ENCODE data around the gene CD226. TPM values are rescaled to one million over a fixed set of nuclear protein-coding genes. Genes with fewer than 3 reads are reported as not detected.
"Not testable (repeated sequence)": the region's sequence is repeated elsewhere in the genome, so short reads cannot be mapped to it uniquely, and the experiment has no call there.

CD226 gene
- total RNA-seq, 1 donor from 2014 or later, result not detected

DNA sequence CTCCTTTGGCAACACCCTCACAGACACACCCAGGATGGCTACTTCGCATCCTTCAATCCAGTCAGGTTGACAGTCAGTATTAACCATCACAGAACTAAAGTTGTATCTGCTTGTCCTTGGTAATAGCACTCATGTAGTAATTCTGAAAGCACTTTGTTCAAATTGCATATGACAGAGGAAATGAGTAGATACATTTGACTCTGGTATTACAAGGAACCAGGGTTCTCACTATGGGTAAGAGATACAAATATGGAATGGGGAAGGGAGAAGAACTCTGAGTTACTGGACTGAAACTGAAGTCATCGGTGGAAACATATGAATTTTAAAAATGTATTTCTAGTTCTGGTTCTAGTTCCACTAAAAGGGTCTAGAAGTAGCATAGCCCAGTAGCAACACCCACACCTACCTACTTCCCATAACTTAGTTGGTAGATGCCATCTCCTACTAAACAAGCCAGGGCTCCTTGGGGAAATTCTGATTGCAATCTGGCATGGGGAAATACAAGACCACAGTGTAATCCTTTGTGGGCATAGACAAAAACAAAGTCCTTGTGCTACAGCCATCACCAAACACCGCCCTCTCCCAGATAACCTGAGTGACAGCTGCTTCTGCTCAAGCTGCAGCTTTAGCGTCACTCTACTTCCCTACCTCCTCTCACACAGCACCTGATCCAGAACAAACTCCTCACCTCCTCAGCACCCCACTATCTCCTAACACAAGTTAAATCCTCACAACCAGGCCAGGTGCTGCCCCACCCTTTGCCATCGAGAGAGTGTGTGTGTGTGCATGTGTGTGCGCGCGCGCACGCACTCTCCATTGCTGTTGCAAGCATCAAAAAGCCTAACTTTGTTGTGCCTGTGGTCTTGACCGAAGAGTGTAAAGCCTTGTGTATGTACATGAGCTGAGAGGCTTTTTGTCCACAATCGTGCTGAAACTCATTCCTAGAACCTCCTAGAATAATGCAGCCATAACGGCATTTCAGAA is 31.4 kb upstream of the CD226 start:
- no peak for DNase-seq (ENCODE audit: low read depth)
- Histone ChIP-seq H3K4me3 (ENCODE audit: low read depth, low read length) (no peak overlapping the region), H3K36me3 (ENCODE audit: control insufficient read depth, insufficient read depth, low read length) (no peaks in the 10 kb centered on the region), H3K27me3 (ENCODE audit: control insufficient read depth, insufficient read depth, low read length) (no peaks in the 10 kb centered on the region)
- TF ChIP-seq, protein P1, sequence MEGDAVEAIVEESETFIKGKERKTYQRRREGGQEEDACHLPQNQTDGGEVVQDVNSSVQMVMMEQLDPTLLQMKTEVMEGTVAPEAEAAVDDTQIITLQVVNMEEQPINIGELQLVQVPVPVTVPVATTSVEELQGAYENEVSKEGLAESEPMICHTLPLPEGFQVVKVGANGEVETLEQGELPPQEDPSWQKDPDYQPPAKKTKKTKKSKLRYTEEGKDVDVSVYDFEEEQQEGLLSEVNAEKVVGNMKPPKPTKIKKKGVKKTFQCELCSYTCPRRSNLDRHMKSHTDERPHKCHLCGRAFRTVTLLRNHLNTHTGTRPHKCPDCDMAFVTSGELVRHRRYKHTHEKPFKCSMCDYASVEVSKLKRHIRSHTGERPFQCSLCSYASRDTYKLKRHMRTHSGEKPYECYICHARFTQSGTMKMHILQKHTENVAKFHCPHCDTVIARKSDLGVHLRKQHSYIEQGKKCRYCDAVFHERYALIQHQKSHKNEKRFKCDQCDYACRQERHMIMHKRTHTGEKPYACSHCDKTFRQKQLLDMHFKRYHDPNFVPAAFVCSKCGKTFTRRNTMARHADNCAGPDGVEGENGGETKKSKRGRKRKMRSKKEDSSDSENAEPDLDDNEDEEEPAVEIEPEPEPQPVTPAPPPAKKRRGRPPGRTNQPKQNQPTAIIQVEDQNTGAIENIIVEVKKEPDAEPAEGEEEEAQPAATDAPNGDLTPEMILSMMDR (IDR thresholded peaks at IDR 0.05; ENCODE audit: insufficient read depth, low read length, poor library complexity, severe bottlenecking), result no peak

DNA sequence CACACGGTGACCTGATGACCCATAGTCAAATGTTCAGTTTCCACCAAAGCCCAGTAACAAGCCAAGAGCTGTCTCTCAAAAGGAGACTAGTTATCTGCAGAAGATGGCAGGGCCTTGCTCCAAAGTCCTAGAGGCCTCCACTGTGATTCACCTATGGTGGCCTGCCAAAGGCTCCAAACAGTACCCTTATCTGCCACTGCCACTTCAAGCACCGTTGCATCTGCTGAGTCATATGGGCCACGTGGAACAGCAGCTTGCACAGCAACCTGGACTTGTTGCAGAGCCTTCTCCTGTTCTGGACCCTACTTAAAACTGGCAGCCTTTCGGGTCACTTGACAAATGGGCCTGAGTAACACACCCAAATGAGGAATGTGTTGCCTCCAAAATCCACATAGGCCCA is 27.6 kb upstream of the CD226 start:
- DNase-seq (ENCODE audit: low read depth); H3K27me3 ChIP-seq (ENCODE audit: control insufficient read depth, insufficient read depth, low read length); H3K4me3 ChIP-seq (ENCODE audit: low read depth, low read length); H3K36me3 ChIP-seq (ENCODE audit: control insufficient read depth, insufficient read depth, low read length): not testable (repeated sequence)

DNA sequence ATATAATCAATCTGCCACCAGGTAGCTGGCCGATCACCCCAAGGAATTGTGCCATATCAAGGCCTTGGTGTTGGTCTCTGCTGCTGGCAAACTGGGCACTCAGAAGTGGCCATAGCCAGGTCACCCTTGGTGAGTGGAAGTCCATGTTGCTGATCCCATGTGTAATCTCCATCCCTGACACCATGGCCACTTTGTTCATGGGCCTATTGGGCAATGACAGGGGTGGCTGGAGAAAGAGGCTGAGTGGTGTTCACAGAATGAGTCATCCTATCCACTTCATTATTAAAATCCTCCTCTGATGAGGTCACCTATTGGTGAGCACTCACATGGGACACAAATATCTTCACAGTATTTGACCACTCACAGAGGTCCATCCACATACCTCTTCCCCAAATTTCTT is 26.7 kb upstream of the CD226 start:
- no peaks in the 10 kb centered on the region for H3K27me3 ChIP-seq (ENCODE audit: control insufficient read depth, insufficient read depth, low read length)
- no peaks in the 10 kb centered on the region for H3K36me3 ChIP-seq (ENCODE audit: control insufficient read depth, insufficient read depth, low read length)
- DNase-seq (ENCODE audit: low read depth), result no peak
- H3K4me3 ChIP-seq (ENCODE audit: low read depth, low read length), result no peak overlapping the region
- TF ChIP-seq, protein P1 (IDR thresholded peaks at IDR 0.05; ENCODE audit: insufficient read depth, low read length, poor library complexity, severe bottlenecking), result no peak

- TF ChIP-seq, protein P1 (IDR thresholded peaks at IDR 0.05; ENCODE audit: insufficient read depth, low read length, poor library complexity, severe bottlenecking), result no peak
- Histone ChIP-seq H3K4me3 (ENCODE audit: low read depth, low read length) (no peak overlapping the region), H3K36me3 (ENCODE audit: control insufficient read depth, insufficient read depth, low read length) (no peaks in the 10 kb centered on the region), H3K27me3 (ENCODE audit: control insufficient read depth, insufficient read depth, low read length) (no peaks in the 10 kb centered on the region)
- DNase-seq (ENCODE audit: low read depth), result no peak
Observed at GRCh38 chr18:69969491-69969890, 21.8 kb upstream of the CD226 start.

GRCh38 chr18:69968039-69968438 is 20.4 kb upstream of the CD226 start:
- Histone ChIP-seq H3K4me3 (ENCODE audit: low read depth, low read length) (no peak overlapping the region), H3K27me3 (ENCODE audit: control insufficient read depth, insufficient read depth, low read length) (no peaks in the 10 kb centered on the region), H3K36me3 (ENCODE audit: control insufficient read depth, insufficient read depth, low read length) (no peaks in the 10 kb centered on the region)
- TF ChIP-seq, protein P1 (IDR thresholded peaks at IDR 0.05; ENCODE audit: insufficient read depth, low read length, poor library complexity, severe bottlenecking), result no peak
- DNase-seq (ENCODE audit: low read depth), result no peak

GRCh38 chr18:69963196-69963595 is 15.5 kb upstream of the CD226 start:
- Histone ChIP-seq H3K27me3 (ENCODE audit: control insufficient read depth, insufficient read depth, low read length) (no peaks in the 10 kb centered on the region), H3K4me3 (ENCODE audit: low read depth, low read length) (no peak overlapping the region), H3K36me3 (ENCODE audit: control insufficient read depth, insufficient read depth, low read length) (no peaks in the 10 kb centered on the region)
- no peak for DNase-seq (ENCODE audit: low read depth)
- TF ChIP-seq, protein P1 (IDR thresholded peaks at IDR 0.05; ENCODE audit: insufficient read depth, low read length, poor library complexity, severe bottlenecking), result no peak

All from kidney epithelial cell (primary cell).